A549 (cell line): Measurements from ENCODE around the gene MAP2. TPM values are rescaled to one million over a fixed set of nuclear protein-coding genes. Genes with fewer than 3 reads are reported as not detected.

Source experiments
- ATAC-seq, 2 experiments: fragments of 200-7000 bp in 1 of 2; fragments of >200 bp in 1 of 2; cut with Nextera tagmentation in 1 of 2; cut with Tn5 transposase in 1 of 2; 3 replicates each; pipeline versions ENCODE4 v1.8.0 to v1.9.1; 2018 to 2020; ENCODE audit warnings: mild to moderate bottlenecking in 1 of 2, moderate library complexity in 1 of 2
- CTCF ChIA-PET: fragments of 300-600 bp; sonication (Branson Sonifier 250); formaldehyde crosslinking; extraction: SDS; loops from one replicate; lab custom pipeline; 2021; ENCODE audit warnings: antibody characterized with exemption, inconsistent platforms; lab: Yijun Ruan, JAX
- POLR2A ChIA-PET: fragments of 350-600 bp; formaldehyde crosslinking; extraction: SDS; loops from one replicate; lab custom pipeline; 2021; ENCODE audit warnings: antibody characterized with exemption, inconsistent platforms; lab: Yijun Ruan, JAX
- DNase-seq, 2 experiments: peaks; one replicate each; pipeline versions ENCODE4 v3.0.0 to v3.0.0-alpha.2; 2011 to 2016; ENCODE audit warnings: low read depth in 1 of 2, low spot score in 1 of 2
- FAIRE-seq: peaks from 2 replicates; lab custom pipeline; 2011; peaks lifted over from hg19 to GRCh38; lab: Jason Lieb, UNC
- H3K27ac ChIP-seq, 2 experiments: fragments of >200 bp; sonication (Bioruptor Twin); formaldehyde crosslinking; 3 replicates each; pipeline ENCODE4 v1.5.1; 2016 to 2017
- H3K4me1 ChIP-seq: fragments of >200 bp; sonication (Bioruptor Twin); formaldehyde crosslinking; 3 replicates; pipeline ENCODE4 v1.6.1; 2016
- H3K4me2 ChIP-seq: fragments of >200 bp; sonication (Bioruptor Twin); formaldehyde crosslinking; 3 replicates; pipeline ENCODE4 v1.6.1; 2016
- H3K4me3 ChIP-seq: fragments of >200 bp; sonication (Bioruptor Twin); formaldehyde crosslinking; 3 replicates; pipeline ENCODE4 v1.5.1; 2016
- H3K9me3 ChIP-seq: fragments of >200 bp; sonication (Bioruptor Twin); formaldehyde crosslinking; 3 replicates; pipeline ENCODE4 v1.6.1; 2016
- BCL3 ChIP-seq: fragments of >200 bp; sonication (Bioruptor Twin); formaldehyde crosslinking; IDR thresholded peaks from 3 replicates; pipeline ENCODE4 v1.6.1; 2016
- BHLHE40 ChIP-seq: IDR thresholded peaks from 2 replicates; pipeline ENCODE4 v1.6.1; 2012; ENCODE audit warnings: low read depth, low read length, inconsistent platforms
- CBX8 ChIP-seq: fragments of 200-600 bp; sonication (generic); IDR thresholded peaks from 2 replicates; pipeline ENCODE4 v1.6.1; 2016
- CHD2 ChIP-seq: fragments of 150-350 bp; IDR thresholded peaks from 2 replicates; pipeline ENCODE4 v1.6.1; 2014; ENCODE audit warnings: low read length; ENCODE audit not compliant: partially characterized antibody
- CHD4 ChIP-seq: fragments of 200-600 bp; sonication (generic); IDR thresholded peaks from 2 replicates; pipeline ENCODE4 v1.6.1; 2016; ENCODE audit warnings: antibody characterized with exemption, mild to moderate bottlenecking, borderline replicate concordance
- FOSB ChIP-seq: fragments of 250-450 bp; sonication (Bioruptor Pico); IDR thresholded peaks from 2 replicates; pipeline ENCODE4 v1.5.0; 2020; ENCODE audit warnings: mild to moderate bottlenecking, moderate library complexity
- FOSL2 ChIP-seq, 2 experiments: fragments of 450-650 bp in 1 of 2; fragments of >200 bp in 1 of 2; sonication (Bioruptor Twin) in 1 of 2; formaldehyde crosslinking; IDR thresholded peaks; 2 replicates each; pipeline versions ENCODE4 v1.5.0 to v1.6.1; 2016 to 2020; ENCODE audit warnings: mild to moderate bottlenecking in 1 of 2, moderate library complexity in 1 of 2
- HDAC2 ChIP-seq: fragments of 200-600 bp; sonication (generic); IDR thresholded peaks from 2 replicates; pipeline ENCODE4 v1.6.1; 2016
- HES2 ChIP-seq: fragments of >200 bp; sonication (Bioruptor Twin); formaldehyde crosslinking; IDR thresholded peaks from 2 replicates; pipeline ENCODE4 v1.6.1; 2016
- HOXB13 ChIP-seq: fragments of 250-450 bp; sonication (Bioruptor Pico); IDR thresholded peaks from 2 replicates; pipeline ENCODE4 v1.5.0; 2020; ENCODE audit warnings: low read depth, mild to moderate bottlenecking, moderate library complexity
- JUN ChIP-seq, 2 experiments: fragments of >200 bp; sonication (Bioruptor Twin); formaldehyde crosslinking; IDR thresholded peaks; 2 replicates in 1 of 2; 3 replicates in 1 of 2; pipeline ENCODE4 v1.6.1; 2016 to 2017
- JUNB ChIP-seq: fragments of >200 bp; sonication (Bioruptor Twin); formaldehyde crosslinking; IDR thresholded peaks from 2 replicates; pipeline ENCODE4 v1.6.1; 2016
- KDM1A ChIP-seq: fragments of 200-600 bp; sonication (generic); IDR thresholded peaks from 2 replicates; pipeline ENCODE4 v1.6.1; 2016; ENCODE audit warnings: low read depth, mild to moderate bottlenecking
- KDM5A ChIP-seq: fragments of 200-600 bp; sonication (generic); IDR thresholded peaks from 2 replicates; pipeline ENCODE4 v1.6.1; 2016; ENCODE audit warnings: antibody characterized with exemption, mild to moderate bottlenecking
- MAZ ChIP-seq: fragments of 150-350 bp; IDR thresholded peaks from 2 replicates; pipeline ENCODE4 v1.6.1; 2014; ENCODE audit warnings: antibody characterized with exemption, low read depth, low read length, borderline replicate concordance
- MYC ChIP-seq: IDR thresholded peaks from 2 replicates; pipeline ENCODE4 v1.6.1; 2012; ENCODE audit warnings: mild to moderate bottlenecking, inconsistent platforms, low read length, improper control_type of control experiment, borderline replicate concordance
- NFE2L2 ChIP-seq: fragments of 150-350 bp; conservative IDR thresholded peaks from 2 replicates; pipeline ENCODE4 v1.6.1; 2014; ENCODE audit warnings: low read length
- PBX3 ChIP-seq: IDR thresholded peaks from 2 replicates; pipeline ENCODE4 v1.6.1; 2012
- POLR2AphosphoS2 ChIP-seq: conservative IDR thresholded peaks from 2 replicates; pipeline ENCODE4 v1.6.1; 2012; ENCODE audit warnings: low read length, improper control_type of control experiment, inconsistent platforms
- RAD21 ChIP-seq, 2 experiments: fragments of >200 bp in 1 of 2; sonication (Bioruptor Twin) in 1 of 2; formaldehyde crosslinking in 1 of 2; IDR thresholded peaks in 1 of 2; conservative IDR thresholded peaks in 1 of 2; 2 replicates in 1 of 2; 3 replicates in 1 of 2; pipeline ENCODE4 v1.6.1; 2012 to 2018; ENCODE audit warnings: inconsistent platforms in 1 of 2
- RARB ChIP-seq: fragments of 250-450 bp; sonication (Bioruptor Pico); IDR thresholded peaks from 2 replicates; pipeline ENCODE4 v1.8.0; 2021; ENCODE audit warnings: mild to moderate bottlenecking, moderate library complexity
- REST ChIP-seq: fragments of 200-600 bp; sonication (generic); IDR thresholded peaks from 2 replicates; pipeline ENCODE4 v1.6.1; 2016; ENCODE audit warnings: antibody characterized with exemption, mild to moderate bottlenecking, moderate library complexity
- RFX5 ChIP-seq: fragments of 450-650 bp; IDR thresholded peaks from 2 replicates; pipeline ENCODE4 v1.7.1; 2014; ENCODE audit warnings: antibody characterized with exemption, mild to moderate bottlenecking, moderate library complexity
- SMC3 ChIP-seq: fragments of >200 bp; sonication (Bioruptor Twin); formaldehyde crosslinking; IDR thresholded peaks from 3 replicates; pipeline ENCODE4 v1.6.1; 2018; ENCODE audit warnings: inconsistent platforms
- SREBF2 ChIP-seq: fragments of 450-650 bp; IDR thresholded peaks from 2 replicates; pipeline ENCODE4 v1.6.1; 2014; ENCODE audit warnings: mild to moderate bottlenecking, moderate library complexity
- whole genome bisulfite sequencing: methylation state at CpG from one replicate; pipeline ENCODE4 v1.1.6; 2017; ENCODE audit errors: missing lambda C conversion rate; 5-methylcytosine and 5-hydroxymethylcytosine counted together
- polyA plus RNA-seq, 4 experiments: library from polyadenylated mRNA; depleted of rRNA in 3 of 4; stranded (reverse); fragments of >200 nt; fragmentation: RNase III in 1 of 4; extraction: RNeasy Plus Mini Kit Qiagen cat#74134 plus additional on column Dnase treatment in 1 of 4; gene quantifications; 2 replicates in 3 of 4; 3 replicates in 1 of 4; pipeline ENCODE4 v1.2.3, GENCODE V29; 2011 to 2017

Gene MAP2
- polyA plus RNA-seq, 2 of the 4 experiments (the other 2 are of a cell fraction) = 0.53 to 1.8 TPM

- Histone ChIP-seq H3K4me1 (peaks cover 10% of the 10 kb centered on the region; the same call in 2 of the 3 replicates), H3K9me3 (no peaks in the 10 kb centered on the region), H3K27ac (no peak overlapping the region), H3K4me3 (no peak overlapping the region), H3K4me2 (no peak overlapping the region)
- DNase-seq (no peak), ATAC-seq (no peak), FAIRE-seq (no peak)
- POLR2A ChIA-PET = no interaction called here
- no peak for TF ChIP-seq CBX8
- no peak for TF ChIP-seq KDM5A
- no peak for TF ChIP-seq SMC3
- TF ChIP-seq BHLHE40 = no peak
- no peak for TF ChIP-seq MYC
- no peak for TF ChIP-seq FOSB
- WGBS = 61% methylated on average over 3 of the region's 3 CpGs
- CTCF ChIA-PET = no interaction called here
Measured at GRCh38 chr2:209529579-209529978, 105.7 kb downstream of the MAP2 start.

GRCh38 chr2:209532321-209532720 is 108.5 kb downstream of the MAP2 start:
- Histone ChIP-seq H3K4me1 (no peaks in the 10 kb centered on the region), H3K27ac (no peak overlapping the region), H3K9me3 (no peaks in the 10 kb centered on the region), H3K4me3 (no peak overlapping the region), H3K4me2 (no peak overlapping the region)
- DNase-seq = no peak
- 44% methylated on average over 2 of the region's 2 CpGs for WGBS
- CTCF ChIA-PET = interaction anchor here (0.6 to 0.7 kb wide), 2 partner anchors 110 to 226 kb away, joined by 4 to 5 read pairs; no protein-coding TSS in a partner anchor
- POLR2A ChIA-PET = no interaction called here
- FAIRE-seq = no peak
- TF ChIP-seq CHD2 (no peak), KDM1A (no peak), HOXB13 (CRISPR knock-in tag) (no peak), CHD4 (no peak), SREBF2 (no peak)
- ATAC-seq = no peak

- DNase-seq (no peak), FAIRE-seq (no peak), ATAC-seq (no peak)
- no peak overlapping the region for H3K4me3 ChIP-seq
- H3K9me3 ChIP-seq = no peaks in the 10 kb centered on the region
- H3K27ac ChIP-seq = no peak overlapping the region
- H3K4me2 ChIP-seq = no peak overlapping the region
- POLR2A ChIA-PET = no interaction called here
- 22% methylated on average over 3 of the region's 3 CpGs for WGBS
- TF ChIP-seq NFE2L2 (no peak), CHD4 (no peak), RARB (CRISPR knock-in tag) (no peak), JUNB (no peak), RAD21 (conservative IDR thresholded peaks at IDR 0.05 in 1 of 2, IDR thresholded peaks at IDR 0.05 in 1 of 2) (no peak), RFX5 (no peak), JUN (IDR thresholded peaks at IDR 0.05) (no peak), HDAC2 (no peak), BHLHE40 (no peak), KDM5A (no peak), FOSL2 (IDR thresholded peaks at IDR 0.05) (no peak), FOSL2 (CRISPR knock-in tag; IDR thresholded peaks at IDR 0.05) (no peak), PBX3 (no peak), SREBF2 (no peak), POLR2AphosphoS2 (no peak), REST (no peak), MAZ (no peak), SMC3 (no peak), BCL3 (no peak), CHD2 (no peak), HES2 (no peak)
- TF ChIP-seq, all 56 proteins: peak for 0
- CTCF ChIA-PET = interaction anchor here (0.9 kb wide), 1 partner anchor 199 kb away, joined by 3 read pairs; no protein-coding TSS in a partner anchor
- H3K4me1 ChIP-seq = no peaks in the 10 kb centered on the region
Measured at GRCh38 chr2:209533391-209533790, 109.5 kb downstream of the MAP2 start.
